ENCODE results near the gene STXBP4. TPM values are rescaled to one million over a fixed set of nuclear protein-coding genes. Genes with fewer than 3 reads are reported as not detected.

The STXBP4 gene
- total RNA-seq, 3 donors from 2014 or later (not counting 1 experiment from before 2014, with no cell fraction given): 4.9 to 10.3 (median 7.6) TPM

DNA sequence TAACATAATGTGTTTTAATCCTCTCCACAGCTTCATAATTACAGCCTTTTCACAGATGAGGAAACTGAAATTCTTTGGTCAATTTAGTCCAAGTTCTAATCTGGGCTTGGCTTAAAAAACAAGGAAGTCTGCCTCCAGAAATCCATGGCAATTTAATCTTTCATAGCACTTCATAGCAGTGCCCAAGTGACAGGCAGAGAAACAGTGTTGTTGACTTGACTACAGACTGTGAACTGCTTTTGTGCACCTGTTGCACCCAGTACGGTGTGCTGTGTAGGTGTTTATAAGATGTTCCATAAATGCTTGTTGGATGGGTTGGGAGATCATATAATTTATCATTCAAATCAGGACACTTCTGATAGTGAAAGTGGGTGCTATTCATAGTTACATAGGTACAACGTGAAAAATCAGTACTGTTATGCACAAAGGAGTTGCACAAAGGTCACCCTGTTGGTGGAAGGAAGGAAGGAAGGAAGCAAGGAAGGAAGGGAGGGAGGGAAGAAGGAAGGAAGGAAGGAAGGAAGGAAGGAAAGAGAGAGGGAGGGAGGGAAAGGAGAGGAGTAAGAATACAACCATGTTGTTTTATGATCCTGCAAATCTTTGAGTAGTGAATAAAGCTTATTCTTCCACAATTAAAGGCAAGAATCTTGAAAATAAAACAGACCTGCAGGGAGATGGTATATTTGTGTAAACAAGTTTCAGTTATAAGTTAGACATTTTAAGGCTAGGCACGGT lies 239.7 kb downstream of the STXBP4 start:
- H3K27me3 Mint-ChIP-seq (ENCODE audit: low read depth in 2 of 2): peaks cover 0 to 9% of the 10 kb centered on the region in 2 donors
- no peaks in the 10 kb centered on the region for H3K27me3 ChIP-seq (ENCODE audit: control insufficient read depth, insufficient read depth, low read length)
- TF ChIP-seq, protein P1, sequence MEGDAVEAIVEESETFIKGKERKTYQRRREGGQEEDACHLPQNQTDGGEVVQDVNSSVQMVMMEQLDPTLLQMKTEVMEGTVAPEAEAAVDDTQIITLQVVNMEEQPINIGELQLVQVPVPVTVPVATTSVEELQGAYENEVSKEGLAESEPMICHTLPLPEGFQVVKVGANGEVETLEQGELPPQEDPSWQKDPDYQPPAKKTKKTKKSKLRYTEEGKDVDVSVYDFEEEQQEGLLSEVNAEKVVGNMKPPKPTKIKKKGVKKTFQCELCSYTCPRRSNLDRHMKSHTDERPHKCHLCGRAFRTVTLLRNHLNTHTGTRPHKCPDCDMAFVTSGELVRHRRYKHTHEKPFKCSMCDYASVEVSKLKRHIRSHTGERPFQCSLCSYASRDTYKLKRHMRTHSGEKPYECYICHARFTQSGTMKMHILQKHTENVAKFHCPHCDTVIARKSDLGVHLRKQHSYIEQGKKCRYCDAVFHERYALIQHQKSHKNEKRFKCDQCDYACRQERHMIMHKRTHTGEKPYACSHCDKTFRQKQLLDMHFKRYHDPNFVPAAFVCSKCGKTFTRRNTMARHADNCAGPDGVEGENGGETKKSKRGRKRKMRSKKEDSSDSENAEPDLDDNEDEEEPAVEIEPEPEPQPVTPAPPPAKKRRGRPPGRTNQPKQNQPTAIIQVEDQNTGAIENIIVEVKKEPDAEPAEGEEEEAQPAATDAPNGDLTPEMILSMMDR (IDR thresholded peaks at IDR 0.05): no peak
- no peak for DNase-seq
- no peaks in the 10 kb centered on the region for H3K36me3 Mint-ChIP-seq
- no peaks in the 10 kb centered on the region for H3K9me3 ChIP-seq (ENCODE audit: control insufficient read depth, insufficient read depth, low read length)
- H3K4me3 Mint-ChIP-seq: no peak overlapping the region
- H3K9me3 Mint-ChIP-seq: peaks cover 0 to 4% of the 10 kb centered on the region in 2 donors
- H3K27ac Mint-ChIP-seq: no peak overlapping the region
- no peaks in the 10 kb centered on the region for H3K4me1 ChIP-seq (ENCODE audit: control insufficient read depth, insufficient read depth, low read length)
- WGBS (ENCODE audit: insufficient coverage): 65% methylated on average over 3 of the region's 3 CpGs
- no peaks in the 10 kb centered on the region for H3K4me1 Mint-ChIP-seq
- no peak overlapping the region for H3K4me3 ChIP-seq (ENCODE audit: low read length)
- ATAC-seq: no peak
- intact Hi-C loops (cut with micrococcal nuclease): no loop called here
- H3K27ac ChIP-seq (ENCODE audit: low read length): no peak overlapping the region
- no peaks in the 10 kb centered on the region for H3K36me3 ChIP-seq (ENCODE audit: control insufficient read depth, insufficient read depth, low read length)

DNA sequence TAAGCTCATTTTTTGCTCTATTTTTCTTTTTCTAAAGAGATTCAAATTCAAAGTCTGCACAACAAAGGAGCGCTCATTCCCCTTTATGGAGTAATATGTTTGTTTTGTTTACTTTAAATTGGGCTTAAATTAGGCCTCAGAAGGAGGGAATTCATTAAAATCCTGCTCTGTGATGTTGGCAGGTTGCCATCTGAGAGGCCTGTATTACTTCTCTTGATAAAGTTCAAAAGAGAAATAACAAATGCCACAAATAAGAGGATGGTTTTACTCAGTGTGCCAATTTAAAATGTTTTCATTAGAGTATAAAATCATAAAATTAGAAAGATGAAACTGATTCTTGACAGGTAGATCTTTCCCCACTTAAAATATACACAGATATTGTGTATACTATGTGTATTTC lies 241.7 kb downstream of the STXBP4 start:
- WGBS (ENCODE audit: insufficient coverage): 86% methylated on average over 1 of the region's 1 CpG
- DNase-seq: no peak
- TF ChIP-seq, protein P1 (IDR thresholded peaks at IDR 0.05): no peak
- H3K4me1 Mint-ChIP-seq: no peaks in the 10 kb centered on the region
- H3K27ac Mint-ChIP-seq: no peak overlapping the region
- no peaks in the 10 kb centered on the region for H3K9me3 ChIP-seq (ENCODE audit: control insufficient read depth, insufficient read depth, low read length)
- no peak overlapping the region for H3K4me3 ChIP-seq (ENCODE audit: low read length)
- no peak overlapping the region for H3K27ac ChIP-seq (ENCODE audit: low read length)
- no peaks in the 10 kb centered on the region for H3K36me3 ChIP-seq (ENCODE audit: control insufficient read depth, insufficient read depth, low read length)
- no peak overlapping the region for H3K4me3 Mint-ChIP-seq
- H3K27me3 Mint-ChIP-seq (ENCODE audit: low read depth in 2 of 2): peaks cover 0 to 7% of the 10 kb centered on the region in 2 donors
- no peaks in the 10 kb centered on the region for H3K27me3 ChIP-seq (ENCODE audit: control insufficient read depth, insufficient read depth, low read length)
- intact Hi-C loops (cut with micrococcal nuclease): no loop called here
- H3K36me3 Mint-ChIP-seq: no peaks in the 10 kb centered on the region
- ATAC-seq: no peak
- no peaks in the 10 kb centered on the region for H3K9me3 Mint-ChIP-seq
- H3K4me1 ChIP-seq (ENCODE audit: control insufficient read depth, insufficient read depth, low read length): no peaks in the 10 kb centered on the region

DNA sequence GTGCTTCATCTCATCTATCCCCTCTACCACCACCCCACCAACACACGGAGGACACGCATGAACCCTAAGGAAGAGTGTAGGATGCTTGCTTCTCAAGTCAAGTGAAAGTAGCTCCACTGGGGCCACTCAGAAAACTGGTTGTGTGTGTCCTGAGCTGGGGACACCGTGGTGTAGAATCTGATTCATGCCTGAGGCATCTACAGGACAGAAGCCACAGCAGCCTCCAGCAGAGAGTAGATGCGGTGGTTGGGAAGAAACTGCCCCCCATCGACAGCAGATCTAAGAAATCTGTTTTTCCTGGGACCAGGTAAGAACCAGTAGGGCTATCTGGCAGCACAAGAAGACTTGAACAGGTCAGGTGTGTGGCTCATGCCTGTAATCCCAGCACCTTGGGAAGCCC lies 244.3 kb downstream of the STXBP4 start:
- intact Hi-C loops (cut with micrococcal nuclease): no loop called here
- H3K27ac Mint-ChIP-seq: no peak overlapping the region

More for the DNA sequence above, 244.3 kb downstream of the STXBP4 start:
- Histone ChIP-seq H3K9me3 (ENCODE audit: control insufficient read depth, insufficient read depth, low read length) (no peaks in the 10 kb centered on the region), H3K4me3 (ENCODE audit: low read length) (no peak overlapping the region), H3K27me3 (ENCODE audit: control insufficient read depth, insufficient read depth, low read length) (no peaks in the 10 kb centered on the region), H3K4me1 (ENCODE audit: control insufficient read depth, insufficient read depth, low read length) (no peaks in the 10 kb centered on the region), H3K36me3 (ENCODE audit: control insufficient read depth, insufficient read depth, low read length) (no peaks in the 10 kb centered on the region), H3K27ac (ENCODE audit: low read length) (no peak overlapping the region)
- Mint-ChIP-seq H3K36me3 (no peaks in the 10 kb centered on the region), H3K4me1 (no peaks in the 10 kb centered on the region), H3K27me3 (ENCODE audit: low read depth in 2 of 2) (peaks cover 3 to 17% of the 10 kb centered on the region in 2 donors), H3K9me3 (no peaks in the 10 kb centered on the region), H3K4me3 (no peak overlapping the region)
- TF ChIP-seq, protein P1 (IDR thresholded peaks at IDR 0.05): no peak
- DNase-seq: no peak
- ATAC-seq: no peak
- 94% methylated on average over 5 of the region's 5 CpGs for WGBS (ENCODE audit: insufficient coverage)
